ENCODE results near the gene CCDC136.

CCDC136 gene

GRCh38 chr7:128831178-128831993 is 39.6 kb downstream of the CCDC136 start:
- DNase-seq (ENCODE audit: low read depth in 1 of 2, low spot score in 1 of 2), result no peak

- DNase-seq (ENCODE audit: low read depth in 1 of 2, low spot score in 1 of 2), result no peak
Measured at GRCh38 chr7:128831994-128832879, 40.5 kb downstream of the CCDC136 start.

GRCh38 chr7:128832880-128833147 is 41.0 kb downstream of the CCDC136 start:
- DNase-seq (ENCODE audit: low read depth in 1 of 2, low spot score in 1 of 2), result no peak

- no peak for DNase-seq (ENCODE audit: low read depth in 1 of 2, low spot score in 1 of 2)
Measured at GRCh38 chr7:128833148-128833945, 41.6 kb downstream of the CCDC136 start.

GRCh38 chr7:128833946-128834325 is 42.2 kb downstream of the CCDC136 start:
- no peak for DNase-seq (ENCODE audit: low read depth in 1 of 2, low spot score in 1 of 2)

GRCh38 chr7:128835231-128835751 is 43.5 kb downstream of the CCDC136 start:
- DNase-seq (ENCODE audit: low read depth in 1 of 2, low spot score in 1 of 2), result no peak

- DNase-seq (ENCODE audit: low read depth in 1 of 2, low spot score in 1 of 2), result no peak
Measured at GRCh38 chr7:128835790-128836641, 44.2 kb downstream of the CCDC136 start.

- no peak for DNase-seq (ENCODE audit: low read depth in 1 of 2, low spot score in 1 of 2)
Measured at GRCh38 chr7:128836729-128837348, 45.1 kb downstream of the CCDC136 start.

- no peak for DNase-seq (ENCODE audit: low read depth in 1 of 2, low spot score in 1 of 2)
Measured at GRCh38 chr7:128837521-128837921, 45.8 kb downstream of the CCDC136 start.

- DNase-seq (ENCODE audit: low read depth in 1 of 2, low spot score in 1 of 2), result no peak
Measured at GRCh38 chr7:128838109-128838779, 46.5 kb downstream of the CCDC136 start.

- DNase-seq (ENCODE audit: low read depth in 1 of 2, low spot score in 1 of 2), result no peak
Measured at GRCh38 chr7:128838981-128839731, 47.4 kb downstream of the CCDC136 start.

GRCh38 chr7:128839751-128840177 is 48.0 kb downstream of the CCDC136 start:
- no peak for DNase-seq (ENCODE audit: low read depth in 1 of 2, low spot score in 1 of 2)

GRCh38 chr7:128840326-128841170 is 48.8 kb downstream of the CCDC136 start:
- no peak for DNase-seq (ENCODE audit: low read depth in 1 of 2, low spot score in 1 of 2)

GRCh38 chr7:128841171-128841690 is 49.5 kb downstream of the CCDC136 start:
- no peak for DNase-seq (ENCODE audit: low read depth in 1 of 2, low spot score in 1 of 2)

GRCh38 chr7:128841921-128842673 is 50.3 kb downstream of the CCDC136 start:
- peak in 1 of 2 donors; percentile 30 for DNase-seq (ENCODE audit: low read depth in 1 of 2, low spot score in 1 of 2)

GRCh38 chr7:128842674-128843641 is 51.2 kb downstream of the CCDC136 start:
- DNase-seq (ENCODE audit: low read depth in 1 of 2, low spot score in 1 of 2), result no peak

Measured in activated CD4-positive, alpha-beta T cell treated with anti-CD3 and anti-CD28 coated beads, Interleukin-2, amount 50 U/mL, for 24 hours (primary cell).